ENCODE measurements around the gene LEMD3. TPM values are rescaled to one million over a fixed set of nuclear protein-coding genes. Genes with fewer than 3 reads are reported as not detected.
"Not testable (repeated sequence)": the region's sequence is repeated elsewhere in the genome, so short reads cannot be mapped to it uniquely, and the experiment has no call there.

Gene LEMD3
- polyA plus RNA-seq, 1 donor from 2014 or later: 45.4 TPM

DNA sequence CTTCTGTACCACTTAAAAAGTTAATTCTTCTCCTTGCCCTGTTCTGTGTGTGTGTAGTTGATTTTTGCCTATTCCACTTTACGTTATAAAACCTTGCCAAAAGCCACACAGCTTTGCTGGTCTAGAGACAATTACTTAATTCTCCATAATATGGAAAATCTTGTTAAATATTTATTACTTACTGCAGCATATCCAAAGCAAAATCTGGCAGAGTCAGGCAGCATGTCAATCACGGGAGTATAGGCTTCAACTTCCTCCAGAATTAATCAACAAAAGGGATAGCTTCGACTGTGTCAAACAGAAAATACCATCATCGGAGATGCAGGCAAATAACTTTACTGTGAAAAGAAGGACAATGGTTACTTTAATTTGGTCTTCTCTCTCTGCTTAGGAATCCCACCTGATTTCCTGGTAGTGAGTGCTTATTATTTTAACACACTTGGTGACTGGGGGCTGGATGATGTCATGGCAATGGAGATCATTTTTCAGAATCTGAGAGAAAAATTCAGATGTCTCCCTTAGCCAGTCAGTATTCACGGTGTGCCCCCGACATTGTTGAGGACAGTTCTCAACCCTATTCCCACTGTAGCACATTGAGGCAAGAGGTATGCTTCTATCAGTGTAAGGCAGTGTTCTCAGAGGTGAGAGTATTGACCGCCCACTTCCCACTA, 105.4 kb downstream of the LEMD3 start:
- no peaks in the 10 kb centered on the region for H3K9me3 Mint-ChIP-seq
- H3K36me3 Mint-ChIP-seq: no peaks in the 10 kb centered on the region
- H3K4me3 Mint-ChIP-seq: no peak overlapping the region
- no peak overlapping the region for H3K27ac Mint-ChIP-seq
- H3K27me3 Mint-ChIP-seq: peaks cover 11% of the 10 kb centered on the region
- peaks cover 4 to 5% (median 5%) of the 10 kb centered on the region in 3 donors for H3K4me1 Mint-ChIP-seq

DNA sequence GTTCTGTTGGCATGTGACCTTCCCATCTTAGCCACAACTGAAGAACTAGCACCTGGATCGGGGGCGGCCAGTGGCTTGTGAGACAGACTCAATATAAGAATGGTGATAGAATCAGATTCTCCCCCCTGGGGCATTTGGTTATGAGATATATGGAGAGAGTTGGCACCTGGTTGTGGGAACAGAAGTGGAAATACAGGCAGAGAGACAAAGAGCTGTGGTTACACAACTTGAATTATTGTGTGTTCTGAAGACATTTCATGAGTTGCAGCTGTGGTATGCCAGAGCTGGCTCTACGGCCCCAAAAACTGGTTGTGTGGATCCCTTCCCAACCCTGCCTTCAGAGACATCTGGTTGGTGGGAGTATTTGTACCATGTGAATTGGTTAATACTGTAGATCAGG, 106.2 kb downstream of the LEMD3 start:
- Mint-ChIP-seq H3K27me3 (peaks cover 11% of the 10 kb centered on the region), H3K4me3 (no peak overlapping the region), H3K36me3 (no peaks in the 10 kb centered on the region), H3K9me3 (no peaks in the 10 kb centered on the region), H3K4me1 (peaks cover 4 to 7% (median 5%) of the 10 kb centered on the region in 3 donors), H3K27ac (no peak overlapping the region)

DNA sequence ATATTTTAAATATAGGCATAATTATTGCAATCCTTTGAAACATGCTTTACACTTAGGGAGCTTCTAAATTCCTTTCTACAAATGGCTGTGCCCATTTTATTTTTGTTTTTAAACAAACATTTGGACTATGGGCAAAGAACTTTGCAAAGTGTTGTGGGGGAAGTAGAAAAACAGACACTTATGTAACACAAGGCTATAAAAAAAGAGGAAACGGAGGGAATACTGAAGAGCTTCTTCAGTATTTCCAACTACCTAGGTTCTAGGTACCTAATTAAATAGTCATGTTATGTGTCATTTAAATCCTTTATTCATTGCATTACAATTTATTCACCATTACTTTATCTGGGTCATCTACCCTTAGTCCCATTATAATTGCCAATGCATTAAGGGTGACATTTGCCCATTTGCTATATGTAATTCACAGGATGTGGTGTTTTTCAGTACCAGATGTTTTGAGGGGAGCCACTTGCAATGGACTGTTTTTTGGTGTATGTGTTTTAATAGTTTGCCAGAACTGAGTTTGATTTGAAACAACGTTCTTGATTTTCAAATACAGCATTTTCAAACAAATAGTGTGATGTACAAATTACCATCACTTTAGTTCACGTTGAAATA, 107.6 kb downstream of the LEMD3 start:
- Mint-ChIP-seq H3K4me3 (peak overlapping the region in 1 of 4 donors; percentile 22), H3K27me3 (peaks cover 18% of the 10 kb centered on the region), H3K27ac (no peak overlapping the region), H3K4me1 (peaks cover 4 to 7% (median 5%) of the 10 kb centered on the region in 3 donors), H3K9me3 (no peaks in the 10 kb centered on the region), H3K36me3 (no peaks in the 10 kb centered on the region)

DNA sequence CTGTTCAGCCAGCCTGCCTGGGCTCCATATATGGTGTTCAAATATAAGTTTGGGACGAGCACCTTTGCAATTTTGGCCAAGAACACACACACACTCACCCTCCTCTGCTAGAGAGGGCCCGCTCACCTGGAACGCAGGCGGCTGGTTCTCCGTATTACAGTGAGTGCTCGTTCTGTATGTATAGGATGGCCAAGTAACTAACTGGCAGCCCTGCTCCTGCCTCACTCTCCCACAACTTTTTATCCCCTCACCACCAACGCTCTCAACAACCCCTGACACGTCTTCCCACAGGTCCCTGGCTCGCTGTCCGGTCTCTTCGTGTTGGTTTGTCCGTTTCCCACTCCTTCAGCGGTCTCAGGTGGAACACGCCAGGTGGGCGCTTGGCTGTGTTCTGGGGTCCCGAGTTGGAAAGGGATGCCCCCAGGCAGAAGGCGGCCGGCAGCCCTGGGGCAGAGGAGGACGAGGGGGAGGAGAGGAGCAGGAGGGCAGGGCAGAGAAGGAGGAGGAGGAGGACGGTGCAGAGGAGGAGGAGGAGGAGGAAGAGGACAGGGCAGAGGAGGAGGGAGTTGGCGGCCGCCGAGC, 108.7 kb downstream of the LEMD3 start:
- H3K27ac Mint-ChIP-seq: no peak overlapping the region
- no peaks in the 10 kb centered on the region for H3K36me3 Mint-ChIP-seq
- peaks cover 3 to 7% (median 5%) of the 10 kb centered on the region in 3 donors for H3K4me1 Mint-ChIP-seq
- H3K27me3 Mint-ChIP-seq: peaks cover 26% of the 10 kb centered on the region
- peak overlapping the region; percentile 59 to 88 (median 78) for H3K4me3 Mint-ChIP-seq
- H3K9me3 Mint-ChIP-seq: no peaks in the 10 kb centered on the region

DNA sequence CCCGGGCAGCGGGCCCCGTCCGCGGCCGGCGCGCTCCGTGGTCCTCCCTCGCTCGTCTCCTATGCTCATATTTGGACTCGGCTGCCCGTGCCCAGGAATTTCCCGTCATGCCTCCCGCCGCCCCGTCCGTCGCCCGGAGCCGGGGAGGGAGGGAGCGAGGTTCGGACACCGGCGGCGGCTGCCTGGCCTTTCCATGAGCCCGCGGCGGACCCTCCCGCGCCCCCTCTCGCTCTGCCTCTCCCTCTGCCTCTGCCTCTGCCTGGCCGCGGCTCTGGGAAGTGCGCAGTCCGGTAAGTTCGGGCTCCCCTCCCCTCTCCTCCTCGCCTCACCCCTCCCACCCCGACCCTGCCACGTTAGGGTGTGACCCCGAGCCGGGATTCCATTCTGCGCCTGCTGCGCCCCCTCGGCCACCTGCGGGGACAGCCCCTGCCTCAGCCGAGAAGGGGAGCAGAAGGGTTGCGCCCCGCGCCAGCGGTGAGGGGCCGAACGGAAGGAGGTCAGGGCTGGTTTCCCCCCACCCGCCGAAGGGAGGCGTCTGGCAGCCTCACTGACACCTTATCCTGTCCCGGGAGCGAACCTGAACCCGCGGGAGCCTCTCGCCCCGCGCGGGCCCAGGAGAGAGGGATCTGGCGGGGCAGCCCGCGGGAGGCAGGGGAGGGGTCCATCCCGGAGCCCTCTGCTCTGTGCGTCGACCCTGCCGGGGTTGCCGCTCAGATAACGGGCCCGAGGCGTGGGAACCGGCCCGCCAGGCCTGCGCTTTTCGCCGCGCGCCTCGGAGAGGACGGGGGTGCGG, 109.4 kb downstream of the LEMD3 start, which contains the start of gene MSRB3:
MSRB3 (plus strand) TSS at position 108 of the 793 bp plus-strand sequence. CDS start 29,897 bp downstream, outside the sequence.
- peak within 1 kb of the TSS; percentile 78 to 88 (median 81) for H3K4me3 Mint-ChIP-seq
- no peak within 1 kb of the TSS for H3K27ac Mint-ChIP-seq
- H3K27me3 Mint-ChIP-seq: peaks cover 26% of the 10 kb centered on the region
- no peaks in the 10 kb centered on the region for H3K9me3 Mint-ChIP-seq
- no peaks in the 10 kb centered on the region for H3K36me3 Mint-ChIP-seq
- peaks cover 3 to 7% (median 5%) of the 10 kb centered on the region in 3 donors for H3K4me1 Mint-ChIP-seq

DNA sequence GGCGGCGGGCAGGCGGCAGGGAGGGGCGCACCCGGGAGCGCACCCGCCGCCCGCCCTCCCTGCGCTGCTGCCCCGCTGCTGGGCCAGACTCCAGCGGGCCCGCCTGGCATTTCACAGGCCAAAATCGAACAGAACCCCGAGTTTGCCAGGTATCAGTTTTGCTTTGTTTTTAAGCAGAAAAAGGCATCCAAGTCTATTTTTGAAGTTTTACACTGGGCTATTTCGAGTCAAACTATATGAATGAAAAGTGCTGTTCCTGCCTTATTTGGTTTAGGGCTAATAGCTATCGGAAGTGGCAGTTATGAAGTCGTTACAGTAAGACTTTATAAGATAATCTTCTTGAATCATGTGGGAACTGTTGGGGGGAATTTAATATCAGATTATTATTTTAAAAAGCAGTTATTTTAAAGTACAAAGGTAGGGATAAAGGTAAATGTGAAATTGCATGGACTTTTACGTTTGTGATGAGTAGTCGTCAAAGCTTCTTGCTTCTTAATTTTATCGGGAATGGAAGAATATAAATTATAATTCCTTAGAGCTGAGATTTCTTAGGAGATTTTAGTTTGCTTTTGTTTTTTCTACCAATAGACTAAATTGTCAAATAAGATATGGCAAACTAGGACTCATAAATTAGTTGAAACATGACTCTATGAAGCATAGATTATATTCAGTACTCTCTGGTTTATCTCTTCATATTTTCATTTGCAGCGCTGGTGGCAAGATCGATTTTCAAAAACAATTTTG, 110.2 kb downstream of the LEMD3 start:
- no peaks in the 10 kb centered on the region for H3K9me3 Mint-ChIP-seq
- H3K4me1 Mint-ChIP-seq: peaks cover 3 to 7% (median 5%) of the 10 kb centered on the region in 3 donors
- peak overlapping the region; percentile 78 to 88 (median 81) for H3K4me3 Mint-ChIP-seq
- H3K36me3 Mint-ChIP-seq: no peaks in the 10 kb centered on the region
- no peak overlapping the region for H3K27ac Mint-ChIP-seq
- peaks cover 26% of the 10 kb centered on the region for H3K27me3 Mint-ChIP-seq

DNA sequence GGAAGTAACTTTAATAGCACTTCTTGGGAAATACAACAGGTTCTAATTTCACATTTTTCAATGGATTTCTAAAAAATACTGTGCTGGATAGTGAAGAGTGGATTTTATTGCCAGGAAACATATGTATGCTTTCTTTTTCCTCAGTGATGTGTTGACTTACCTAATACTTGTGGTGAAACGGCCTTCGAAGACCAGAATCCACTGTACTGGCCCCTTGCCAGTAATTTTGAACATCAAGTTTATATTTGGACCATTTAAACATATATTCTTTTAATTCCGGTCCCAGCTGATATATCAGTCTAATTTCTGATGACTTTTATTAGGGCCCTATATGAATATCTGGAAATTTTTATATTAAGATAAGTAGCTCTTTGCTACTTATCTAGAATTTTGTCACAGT, 110.9 kb downstream of the LEMD3 start:
- H3K4me3 Mint-ChIP-seq: peak overlapping the region in 1 of 4 donors; percentile 83
- H3K9me3 Mint-ChIP-seq: no peaks in the 10 kb centered on the region
- peaks cover 29% of the 10 kb centered on the region for H3K27me3 Mint-ChIP-seq
- peaks cover 3 to 7% (median 5%) of the 10 kb centered on the region in 3 donors for H3K4me1 Mint-ChIP-seq
- H3K36me3 Mint-ChIP-seq: no peaks in the 10 kb centered on the region
- H3K27ac Mint-ChIP-seq: no peak overlapping the region

DNA sequence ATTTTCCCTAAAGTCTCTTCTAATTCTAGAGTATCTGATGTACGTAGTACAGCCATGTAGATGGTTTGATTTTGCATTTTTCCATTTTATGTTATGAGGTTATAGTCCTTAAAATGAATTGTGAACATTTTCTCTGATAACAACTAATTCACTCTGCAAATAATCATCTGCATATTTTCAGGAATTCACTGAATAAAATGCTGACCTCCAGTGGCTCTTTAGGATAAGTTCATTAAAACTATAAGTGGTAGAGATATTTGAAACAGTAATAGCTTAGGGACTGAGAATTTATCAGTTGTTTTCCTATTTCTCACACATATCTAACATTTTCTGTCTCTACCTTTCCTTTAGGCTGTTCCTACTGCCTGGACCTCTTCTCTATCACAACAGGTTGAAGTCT, 113.5 kb downstream of the LEMD3 start:
- Mint-ChIP-seq H3K27me3 (peaks cover 31% of the 10 kb centered on the region), H3K4me1 (peaks cover 3 to 7% (median 5%) of the 10 kb centered on the region in 3 donors), H3K36me3 (no peaks in the 10 kb centered on the region), H3K9me3 (no peaks in the 10 kb centered on the region), H3K27ac (no peak overlapping the region), H3K4me3 (no peak overlapping the region)

DNA sequence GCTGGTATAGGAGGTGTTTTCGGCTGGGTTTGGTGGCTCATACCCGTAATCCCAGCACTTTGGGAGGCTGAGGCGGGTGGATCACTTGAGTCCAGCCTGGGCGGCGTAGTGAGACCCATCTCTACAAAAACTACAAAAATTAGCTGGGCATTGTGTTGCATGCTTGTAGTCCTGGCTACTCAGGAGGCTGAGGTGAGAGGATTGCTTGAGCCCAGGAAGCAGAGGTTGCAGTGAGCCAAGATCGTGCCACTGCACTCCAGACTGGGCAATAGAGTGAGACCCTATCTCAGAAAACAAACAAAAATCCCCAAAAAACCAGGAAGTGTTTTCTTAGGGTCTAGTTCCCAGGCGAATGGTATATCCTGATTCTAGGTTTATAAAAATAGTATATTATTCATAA, 116.1 kb downstream of the LEMD3 start:
- H3K36me3 Mint-ChIP-seq, H3K4me3 Mint-ChIP-seq, H3K27ac Mint-ChIP-seq, H3K4me1 Mint-ChIP-seq, H3K9me3 Mint-ChIP-seq: not testable (repeated sequence)
- H3K27me3 Mint-ChIP-seq: peaks cover 27% of the 10 kb centered on the region

DNA sequence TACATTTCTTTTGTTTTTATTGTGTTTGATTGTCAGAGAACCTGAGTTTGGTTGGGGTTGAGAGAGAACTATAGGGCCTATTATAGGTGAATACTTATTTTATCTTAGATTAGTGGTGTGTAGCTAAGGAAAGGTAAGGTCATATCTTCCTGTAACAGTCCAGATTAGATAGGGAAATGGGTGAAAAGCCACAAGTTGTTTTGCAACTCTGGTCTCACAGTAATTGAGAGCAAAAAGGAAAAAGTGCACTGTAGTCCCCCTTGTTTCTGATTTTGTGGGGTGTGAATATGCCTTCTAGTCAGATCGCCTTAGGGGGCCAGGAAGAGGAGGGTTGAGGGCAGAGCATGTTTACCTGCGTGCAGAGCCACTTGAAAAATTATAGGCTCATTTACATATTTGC, 118.0 kb downstream of the LEMD3 start:
- no peaks in the 10 kb centered on the region for H3K4me1 Mint-ChIP-seq
- no peak overlapping the region for H3K27ac Mint-ChIP-seq
- H3K9me3 Mint-ChIP-seq: no peaks in the 10 kb centered on the region
- H3K4me3 Mint-ChIP-seq: no peak overlapping the region
- H3K27me3 Mint-ChIP-seq: peaks cover 20% of the 10 kb centered on the region
- no peaks in the 10 kb centered on the region for H3K36me3 Mint-ChIP-seq

DNA sequence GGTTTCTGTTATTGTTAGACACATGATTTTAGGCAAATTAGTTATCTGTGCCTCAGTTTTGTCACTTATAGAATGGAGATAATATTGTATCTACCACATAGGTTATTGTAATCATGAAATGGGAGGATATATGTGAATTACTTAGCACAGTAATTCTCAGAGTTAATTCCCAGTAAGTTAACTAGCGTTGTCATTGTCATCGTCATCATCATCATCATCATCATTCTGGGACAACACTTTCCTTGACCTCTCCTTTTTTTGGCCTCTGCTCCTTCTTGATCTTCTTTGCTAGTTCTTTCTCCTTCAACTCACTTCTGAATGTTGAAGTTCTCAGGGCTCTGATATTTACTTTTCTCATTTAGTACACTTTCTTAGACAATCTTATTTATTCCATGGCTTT, 122.9 kb downstream of the LEMD3 start:
- Mint-ChIP-seq H3K27me3 (peaks cover 11% of the 10 kb centered on the region), H3K36me3 (no peaks in the 10 kb centered on the region), H3K4me3 (no peak overlapping the region), H3K9me3 (peaks cover 0 to 7% (median 3%) of the 10 kb centered on the region in 3 donors), H3K4me1 (no peaks in the 10 kb centered on the region), H3K27ac (no peak overlapping the region)

DNA sequence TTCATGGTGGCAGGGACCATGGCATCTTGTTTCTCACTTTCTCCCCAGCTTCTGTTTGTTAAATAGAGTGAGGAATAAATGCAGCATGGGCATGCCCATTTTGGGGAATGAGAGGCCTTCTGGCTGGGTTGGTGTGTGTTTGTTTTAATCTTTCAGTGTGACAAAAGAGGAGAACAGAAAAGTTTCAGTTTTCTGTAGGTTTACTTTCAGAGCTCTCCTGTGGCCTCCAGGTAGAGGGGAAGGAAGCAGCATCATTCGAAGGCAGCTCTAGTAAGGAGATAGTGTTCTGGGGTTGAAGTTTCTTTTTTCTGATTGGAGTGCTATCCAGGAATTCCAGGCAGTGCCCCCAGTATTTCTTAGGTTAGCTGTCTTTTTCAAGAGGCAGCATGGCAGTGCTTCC, 124.4 kb downstream of the LEMD3 start:
- Mint-ChIP-seq H3K9me3 (peaks cover 0 to 7% (median 3%) of the 10 kb centered on the region in 3 donors), H3K4me3 (no peak overlapping the region), H3K27ac (no peak overlapping the region), H3K4me1 (no peaks in the 10 kb centered on the region), H3K27me3 (peaks cover 8% of the 10 kb centered on the region), H3K36me3 (no peaks in the 10 kb centered on the region)

DNA sequence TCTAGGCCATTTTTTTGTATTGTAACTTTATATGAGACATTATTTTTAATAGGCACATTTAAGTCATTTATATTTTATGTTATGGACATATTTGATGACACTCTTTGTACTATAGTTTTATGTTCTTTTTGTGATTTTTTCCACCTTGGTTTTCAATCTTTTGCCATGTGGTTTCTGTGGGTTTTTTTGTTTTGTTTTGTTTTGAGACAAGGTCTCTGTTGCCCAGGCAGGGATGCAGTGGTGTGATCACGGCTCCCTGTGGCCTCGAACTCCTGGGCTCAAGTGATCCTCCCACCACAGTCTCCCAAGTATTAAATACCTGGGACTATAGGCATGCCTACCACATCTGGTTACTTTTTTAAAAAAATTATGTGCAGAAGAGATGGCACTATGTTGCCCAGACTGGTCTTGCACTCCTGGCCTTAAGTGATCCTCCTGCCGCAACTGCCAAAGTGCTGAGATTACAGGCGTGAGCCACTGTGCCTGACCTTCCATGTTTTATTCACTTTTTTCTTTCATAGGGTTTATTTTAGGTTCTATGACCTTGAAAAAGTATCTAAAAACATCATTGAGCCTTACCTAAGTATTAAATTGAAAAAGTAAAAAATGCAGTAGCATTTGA, 125.4 kb downstream of the LEMD3 start:
- Mint-ChIP-seq H3K27me3 (peaks cover 11% of the 10 kb centered on the region), H3K27ac (no peak overlapping the region), H3K9me3 (peaks cover 0 to 7% (median 3%) of the 10 kb centered on the region in 3 donors), H3K4me3 (no peak overlapping the region), H3K4me1 (peaks cover 0 to 3% (median 0%) of the 10 kb centered on the region in 3 donors), H3K36me3 (no peaks in the 10 kb centered on the region)

Measured in IgD-negative memory B cell (primary cell).